ENCODE data around the gene NOP58.
"Not testable (repeated sequence)": the region's sequence is repeated elsewhere in the genome, so short reads cannot be mapped to it uniquely, and the experiment has no call there.

NOP58 gene

GRCh38 chr2:202238234-202239197 is 27.0 kb upstream of the NOP58 start, which contains the start of gene SUMO1:
SUMO1 (minus strand) TSS chr2:202238597; CDS start chr2:202238451, 146 bp downstream.
- no peak for TF ChIP-seq GLIS3 (CRISPR knock-in tag; IDR thresholded peaks at IDR 0.05)
- no peak for TF ChIP-seq TOX (CRISPR knock-in tag; IDR thresholded peaks at IDR 0.05; ENCODE audit: borderline replicate concordance)
- TF ChIP-seq, protein P1, sequence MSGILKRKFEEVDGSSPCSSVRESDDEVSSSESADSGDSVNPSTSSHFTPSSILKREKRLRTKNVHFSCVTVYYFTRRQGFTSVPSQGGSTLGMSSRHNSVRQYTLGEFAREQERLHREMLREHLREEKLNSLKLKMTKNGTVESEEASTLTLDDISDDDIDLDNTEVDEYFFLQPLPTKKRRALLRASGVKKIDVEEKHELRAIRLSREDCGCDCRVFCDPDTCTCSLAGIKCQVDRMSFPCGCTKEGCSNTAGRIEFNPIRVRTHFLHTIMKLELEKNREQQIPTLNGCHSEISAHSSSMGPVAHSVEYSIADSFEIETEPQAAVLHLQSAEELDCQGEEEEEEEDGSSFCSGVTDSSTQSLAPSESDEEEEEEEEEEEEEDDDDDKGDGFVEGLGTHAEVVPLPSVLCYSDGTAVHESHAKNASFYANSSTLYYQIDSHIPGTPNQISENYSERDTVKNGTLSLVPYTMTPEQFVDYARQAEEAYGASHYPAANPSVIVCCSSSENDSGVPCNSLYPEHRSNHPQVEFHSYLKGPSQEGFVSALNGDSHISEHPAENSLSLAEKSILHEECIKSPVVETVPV (CRISPR knock-in tag; IDR thresholded peaks at IDR 0.05) = no peak
- peak; percentile 96 for ATAC-seq

GRCh38 chr2:202247710-202248109 is 17.9 kb upstream of the NOP58 start:
- ATAC-seq = not testable (repeated sequence)

- no peak for TF ChIP-seq ZNF8 (CRISPR knock-in tag; IDR thresholded peaks at IDR 0.05)
- TF ChIP-seq, protein P2, sequence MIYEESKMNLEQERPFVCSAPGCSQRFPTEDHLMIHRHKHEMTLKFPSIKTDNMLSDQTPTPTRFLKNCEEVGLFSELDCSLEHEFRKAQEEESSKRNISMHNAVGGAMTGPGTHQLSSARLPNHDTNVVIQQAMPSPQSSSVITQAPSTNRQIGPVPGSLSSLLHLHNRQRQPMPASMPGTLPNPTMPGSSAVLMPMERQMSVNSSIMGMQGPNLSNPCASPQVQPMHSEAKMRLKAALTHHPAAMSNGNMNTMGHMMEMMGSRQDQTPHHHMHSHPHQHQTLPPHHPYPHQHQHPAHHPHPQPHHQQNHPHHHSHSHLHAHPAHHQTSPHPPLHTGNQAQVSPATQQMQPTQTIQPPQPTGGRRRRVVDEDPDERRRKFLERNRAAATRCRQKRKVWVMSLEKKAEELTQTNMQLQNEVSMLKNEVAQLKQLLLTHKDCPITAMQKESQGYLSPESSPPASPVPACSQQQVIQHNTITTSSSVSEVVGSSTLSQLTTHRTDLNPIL (CRISPR knock-in tag; IDR thresholded peaks at IDR 0.05; ENCODE audit: low read depth) = no peak
- no peak for TF ChIP-seq PPARA (CRISPR knock-in tag; IDR thresholded peaks at IDR 0.05; ENCODE audit: borderline replicate concordance)
- no peak for TF ChIP-seq ZNF565 (CRISPR knock-in tag; conservative IDR thresholded peaks at IDR 0.05; ENCODE audit: low read depth)
- no peak for TF ChIP-seq PATZ1 (CRISPR knock-in tag; IDR thresholded peaks at IDR 0.05; ENCODE audit: borderline replicate concordance)
- TF ChIP-seq ZFP3 (CRISPR knock-in tag; IDR thresholded peaks at IDR 0.05) = no peak
- TF ChIP-seq TCF4 (CRISPR knock-in tag; IDR thresholded peaks at IDR 0.05; ENCODE audit: borderline replicate concordance) = no peak
- no peak for TF ChIP-seq BACH2 (CRISPR knock-in tag; IDR thresholded peaks at IDR 0.05; ENCODE audit: borderline replicate concordance)
- no peak for TF ChIP-seq ZNF70 (CRISPR knock-in tag; IDR thresholded peaks at IDR 0.05)
- no peak for TF ChIP-seq GLIS3 (CRISPR knock-in tag; IDR thresholded peaks at IDR 0.05)
- no peak for TF ChIP-seq ARNTL (CRISPR knock-in tag; IDR thresholded peaks at IDR 0.05; ENCODE audit: borderline replicate concordance, low read depth)
- no peak for TF ChIP-seq TOX (CRISPR knock-in tag; IDR thresholded peaks at IDR 0.05; ENCODE audit: borderline replicate concordance)
- no peak for TF ChIP-seq ISL1 (CRISPR knock-in tag; IDR thresholded peaks at IDR 0.05)
- no peak for TF ChIP-seq RARB (CRISPR knock-in tag; IDR thresholded peaks at IDR 0.05)
- TF ChIP-seq OSR1 (CRISPR knock-in tag; IDR thresholded peaks at IDR 0.05) = no peak
- TF ChIP-seq, protein P1 (CRISPR knock-in tag; IDR thresholded peaks at IDR 0.05) = no peak
- ATAC-seq = peak; percentile 77
Measured at GRCh38 chr2:202249521-202250253, 15.9 kb upstream of the NOP58 start.

GRCh38 chr2:202251494-202251893 is 14.1 kb upstream of the NOP58 start:
- ATAC-seq = no peak
- TF ChIP-seq ZFP30 (CRISPR knock-in tag; IDR thresholded peaks at IDR 0.05) (no peak), SNAI2 (CRISPR knock-in tag; IDR thresholded peaks at IDR 0.05) (no peak), TCF4 (CRISPR knock-in tag; IDR thresholded peaks at IDR 0.05; ENCODE audit: borderline replicate concordance) (no peak), RARB (CRISPR knock-in tag; IDR thresholded peaks at IDR 0.05) (no peak), CSDC2 (CRISPR knock-in tag; IDR thresholded peaks at IDR 0.05) (no peak), PPARA (CRISPR knock-in tag; IDR thresholded peaks at IDR 0.05; ENCODE audit: borderline replicate concordance) (no peak), GLIS3 (CRISPR knock-in tag; IDR thresholded peaks at IDR 0.05) (no peak), ZFP3 (CRISPR knock-in tag; IDR thresholded peaks at IDR 0.05) (no peak)
- TF ChIP-seq, protein P3, sequence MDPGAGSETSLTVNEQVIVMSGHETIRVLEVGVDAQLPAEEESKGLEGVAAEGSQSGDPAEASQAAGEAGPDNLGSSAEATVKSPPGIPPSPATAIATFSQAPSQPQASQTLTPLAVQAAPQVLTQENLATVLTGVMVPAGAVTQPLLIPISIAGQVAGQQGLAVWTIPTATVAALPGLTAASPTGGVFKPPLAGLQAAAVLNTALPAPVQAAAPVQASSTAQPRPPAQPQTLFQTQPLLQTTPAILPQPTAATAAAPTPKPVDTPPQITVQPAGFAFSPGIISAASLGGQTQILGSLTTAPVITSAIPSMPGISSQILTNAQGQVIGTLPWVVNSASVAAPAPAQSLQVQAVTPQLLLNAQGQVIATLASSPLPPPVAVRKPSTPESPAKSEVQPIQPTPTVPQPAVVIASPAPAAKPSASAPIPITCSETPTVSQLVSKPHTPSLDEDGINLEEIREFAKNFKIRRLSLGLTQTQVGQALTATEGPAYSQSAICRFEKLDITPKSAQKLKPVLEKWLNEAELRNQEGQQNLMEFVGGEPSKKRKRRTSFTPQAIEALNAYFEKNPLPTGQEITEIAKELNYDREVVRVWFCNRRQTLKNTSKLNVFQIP (CRISPR knock-in tag; IDR thresholded peaks at IDR 0.05; ENCODE audit: borderline replicate concordance, low read depth) = no peak
- TF ChIP-seq, protein P1 (CRISPR knock-in tag; IDR thresholded peaks at IDR 0.05) = no peak

All from SK-N-SH treated with all-trans-retinoic acid at 6 μM for 48 hours (cell line).